IgD-negative memory B cell (primary cell): ENCODE measurements around the gene CNOT1. TPM values are rescaled to one million over a fixed set of nuclear protein-coding genes. Genes with fewer than 3 reads are reported as not detected.
"Not testable (repeated sequence)": the region's sequence is repeated elsewhere in the genome, so short reads cannot be mapped to it uniquely, and the experiment has no call there.

ENCODE experiments used
- H3K27ac Mint-ChIP-seq, 3 donors: one replicate each; pipeline ENCODE4 v1.8.0; 2020 to 2022; ENCODE audit warnings: mild to moderate bottlenecking in 3 of 3, mixed read lengths in 3 of 3, moderate library complexity in 1 of 3
- H3K27me3 Mint-ChIP-seq: one replicate; pipeline ENCODE4 v1.8.0; 2021; ENCODE audit warnings: mixed read lengths
- H3K36me3 Mint-ChIP-seq: one replicate; pipeline ENCODE4 v1.8.0; 2020; ENCODE audit warnings: mild to moderate bottlenecking, mixed read lengths
- H3K4me1 Mint-ChIP-seq, 3 donors: one replicate each; pipeline ENCODE4 v1.8.0; 2020 to 2022; ENCODE audit warnings: mixed read lengths in 3 of 3, mild to moderate bottlenecking in 1 of 3
- H3K4me3 Mint-ChIP-seq, 4 donors: one replicate each; pipeline ENCODE4 v1.8.0; 2020 to 2022; ENCODE audit warnings: mild to moderate bottlenecking in 4 of 4, mixed read lengths in 4 of 4, moderate library complexity in 3 of 4
- H3K9me3 Mint-ChIP-seq, 3 donors: one replicate each; pipeline ENCODE4 v1.8.0; 2020 to 2021; ENCODE audit warnings: mixed read lengths in 3 of 3, mild to moderate bottlenecking in 1 of 3
- polyA plus RNA-seq: library from polyadenylated mRNA; unstranded; fragments of 300-500 nt; fragmentation: Illumina TruSeq; gene quantifications from one replicate; pipeline ENCODE4 v1.2.3, GENCODE V29; 2021

The CNOT1 gene
- polyA plus RNA-seq, 1 donor from 2014 or later, result 80.9 TPM

GRCh38 chr16:58500430-58501241 lies 129.0 kb downstream of the CNOT1 start:
- peak overlapping the region in 1 of 3 donors; percentile 1 for H3K27ac Mint-ChIP-seq
- H3K36me3 Mint-ChIP-seq, result no peaks in the 10 kb centered on the region
- peak overlapping the region; percentile 58 to 93 (median 82) for H3K4me3 Mint-ChIP-seq
- H3K4me1 Mint-ChIP-seq, result peaks cover 0 to 11% (median 3%) of the 10 kb centered on the region in 3 donors
- H3K27me3 Mint-ChIP-seq, result peaks cover 7% of the 10 kb centered on the region
- no peaks in the 10 kb centered on the region for H3K9me3 Mint-ChIP-seq

GRCh38 chr16:58499615-58500351 lies 129.8 kb downstream of the CNOT1 start, which contains the start of gene NDRG4:
Gene NDRG4 (plus strand): TSS chr16:58500143. CDS start chr16:58500249, 106 bp downstream.
- peak within 1 kb of the TSS; percentile 58 to 93 (median 82) for H3K4me3 Mint-ChIP-seq
- no peaks in the 10 kb centered on the region for H3K36me3 Mint-ChIP-seq
- H3K9me3 Mint-ChIP-seq, result no peaks in the 10 kb centered on the region
- H3K4me1 Mint-ChIP-seq, result peaks cover 0 to 17% (median 3%) of the 10 kb centered on the region in 3 donors
- H3K27me3 Mint-ChIP-seq, result peaks cover 7% of the 10 kb centered on the region
- H3K27ac Mint-ChIP-seq, result peak within 1 kb of the TSS in 1 of 3 donors; percentile 1

- Mint-ChIP-seq H3K27me3 (peaks cover 8% of the 10 kb centered on the region), H3K4me1 (peaks cover 0 to 17% (median 3%) of the 10 kb centered on the region in 3 donors), H3K4me3 (peak overlapping the region in 1 of 4 donors; percentile 65), H3K36me3 (no peaks in the 10 kb centered on the region), H3K27ac (no peak overlapping the region), H3K9me3 (no peaks in the 10 kb centered on the region)
Measured at GRCh38 chr16:58499092-58499511, 130.5 kb downstream of the CNOT1 start.

DNA sequence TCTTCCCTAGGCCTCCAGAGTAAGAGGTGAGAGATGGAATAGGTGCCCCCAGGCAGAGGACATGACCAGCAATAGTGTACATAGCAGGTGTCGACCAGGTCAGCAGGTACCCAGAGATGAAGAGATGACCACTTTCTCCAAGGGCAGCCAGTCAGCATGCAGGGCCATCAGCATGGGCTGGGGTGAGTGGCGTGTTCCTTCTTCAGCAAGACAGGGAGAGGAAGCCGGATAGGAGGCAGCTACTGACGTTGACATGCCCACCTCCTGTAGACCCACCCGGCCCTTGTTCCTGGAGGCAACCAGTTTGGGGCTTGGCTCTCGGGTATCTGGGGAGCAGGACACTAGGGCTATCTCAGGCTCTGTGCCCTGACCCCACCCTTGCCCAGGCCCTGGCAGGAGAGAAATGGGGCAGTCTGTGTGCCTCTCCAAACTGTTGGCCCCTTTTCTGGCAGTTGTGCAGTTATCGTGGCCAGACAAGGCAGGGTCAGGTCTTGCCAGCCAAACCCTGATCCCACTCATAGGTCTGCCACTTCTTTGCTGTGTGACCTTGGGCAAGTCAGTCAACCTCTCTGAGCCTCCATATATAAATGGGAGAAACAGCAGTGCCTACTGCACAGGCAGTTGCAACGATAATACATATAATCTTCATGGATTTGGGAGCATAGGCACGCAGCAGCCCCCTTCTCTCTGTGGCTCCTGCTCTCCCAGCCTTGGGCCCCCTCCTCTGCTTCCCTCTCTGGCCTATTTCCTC lies 131.1 kb downstream of the CNOT1 start:
- Mint-ChIP-seq H3K4me3 (peak overlapping the region in 1 of 4 donors; percentile 81), H3K36me3 (no peaks in the 10 kb centered on the region), H3K27ac (no peak overlapping the region)

DNA sequence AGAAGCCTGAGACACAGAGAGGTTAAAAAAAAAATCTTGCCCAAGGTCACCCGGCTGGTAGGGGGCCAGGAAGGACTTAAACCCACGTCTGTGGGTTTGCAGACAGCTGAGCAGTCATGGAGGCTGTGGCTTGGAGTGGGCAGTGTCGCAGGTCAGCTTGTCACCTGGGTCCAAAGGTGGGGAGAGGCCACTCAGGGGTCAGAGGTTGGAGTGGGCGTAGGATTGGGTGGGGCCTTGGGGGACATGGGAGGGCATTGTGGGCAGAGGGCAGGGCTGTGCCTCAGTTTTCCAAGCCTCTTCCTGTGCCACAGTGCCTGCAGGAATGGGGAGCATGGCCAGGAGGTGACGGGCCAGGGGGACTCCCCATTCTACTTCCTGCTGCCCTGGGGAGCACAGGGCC lies 131.7 kb downstream of the CNOT1 start:
- H3K36me3 Mint-ChIP-seq, result no peaks in the 10 kb centered on the region
- H3K4me3 Mint-ChIP-seq, result no peak overlapping the region
- H3K27me3 Mint-ChIP-seq, result peaks cover 8% of the 10 kb centered on the region
- peak overlapping the region in 1 of 3 donors; percentile 67 for H3K27ac Mint-ChIP-seq
- peaks cover 0 to 18% (median 3%) of the 10 kb centered on the region in 3 donors for H3K4me1 Mint-ChIP-seq
- H3K9me3 Mint-ChIP-seq, result no peaks in the 10 kb centered on the region

More for the DNA sequence above, 131.1 kb downstream of the CNOT1 start:
- Mint-ChIP-seq H3K4me1 (peaks cover 0 to 18% (median 3%) of the 10 kb centered on the region in 3 donors), H3K27me3 (peaks cover 8% of the 10 kb centered on the region), H3K9me3 (no peaks in the 10 kb centered on the region)

- H3K4me1 Mint-ChIP-seq, result peaks cover 0 to 18% (median 3%) of the 10 kb centered on the region in 3 donors
- H3K27ac Mint-ChIP-seq, result peak overlapping the region in 1 of 3 donors; percentile 67
- H3K9me3 Mint-ChIP-seq, result no peaks in the 10 kb centered on the region
- peaks cover 8% of the 10 kb centered on the region for H3K27me3 Mint-ChIP-seq
- H3K36me3 Mint-ChIP-seq, result no peaks in the 10 kb centered on the region
- H3K4me3 Mint-ChIP-seq, result no peak overlapping the region
Measured at GRCh38 chr16:58497468-58497867, 132.2 kb downstream of the CNOT1 start.

GRCh38 chr16:58495521-58496331 lies 133.9 kb downstream of the CNOT1 start:
- peaks cover 8% of the 10 kb centered on the region for H3K27me3 Mint-ChIP-seq
- H3K4me1 Mint-ChIP-seq, result peaks cover 0 to 12% (median 2%) of the 10 kb centered on the region in 3 donors
- H3K4me3 Mint-ChIP-seq, result peak overlapping the region in 2 of 4 donors; percentile 52 to 67
- H3K9me3 Mint-ChIP-seq, result no peaks in the 10 kb centered on the region
- peak overlapping the region in 2 of 3 donors; percentile 36 to 54 for H3K27ac Mint-ChIP-seq
- no peaks in the 10 kb centered on the region for H3K36me3 Mint-ChIP-seq

DNA sequence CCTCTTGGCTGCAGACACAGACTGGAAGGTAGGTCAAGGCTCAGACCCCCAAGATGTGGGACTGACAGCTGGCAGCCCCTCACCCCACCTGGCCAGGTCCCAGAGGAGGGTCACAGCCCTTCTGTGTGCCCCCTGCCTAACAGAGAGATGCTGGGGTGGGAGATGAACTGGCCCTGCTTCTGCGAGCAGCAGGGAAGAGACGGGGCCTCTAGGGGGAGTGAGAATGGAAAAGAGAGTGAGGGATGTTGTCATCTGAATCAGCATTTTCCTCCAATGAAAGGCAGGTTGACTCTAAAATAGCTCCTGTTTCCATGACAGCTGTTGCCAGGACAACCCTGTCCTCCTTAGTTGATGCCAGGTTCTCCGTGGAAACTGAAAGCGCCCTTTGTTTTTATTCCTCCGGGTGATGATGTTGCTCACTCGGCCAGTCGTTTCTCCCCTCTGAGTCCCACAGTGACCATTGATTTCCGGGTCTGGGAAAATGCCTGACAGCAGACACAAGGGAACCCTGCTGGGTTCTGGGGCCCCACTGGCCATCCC lies 134.6 kb downstream of the CNOT1 start:
- Mint-ChIP-seq H3K4me1 (peaks cover 0 to 10% (median 2%) of the 10 kb centered on the region in 3 donors), H3K27ac (peak overlapping the region in 2 of 3 donors; percentile 36 to 54), H3K9me3 (no peaks in the 10 kb centered on the region), H3K27me3 (peaks cover 6% of the 10 kb centered on the region), H3K36me3 (no peaks in the 10 kb centered on the region), H3K4me3 (peak overlapping the region in 1 of 4 donors; percentile 52)

- Mint-ChIP-seq H3K36me3 (no peaks in the 10 kb centered on the region), H3K4me1 (peaks cover 2 to 8% (median 3%) of the 10 kb centered on the region in 3 donors), H3K27ac (no peak overlapping the region), H3K27me3 (peaks cover 6% of the 10 kb centered on the region), H3K4me3 (no peak overlapping the region), H3K9me3 (no peaks in the 10 kb centered on the region)
Measured at GRCh38 chr16:58493756-58494431, 135.7 kb downstream of the CNOT1 start.

GRCh38 chr16:58492735-58493134 lies 136.9 kb downstream of the CNOT1 start:
- Mint-ChIP-seq H3K36me3 (no peaks in the 10 kb centered on the region), H3K9me3 (no peaks in the 10 kb centered on the region), H3K4me3 (no peak overlapping the region), H3K27ac (no peak overlapping the region), H3K4me1 (peaks cover 2 to 8% (median 3%) of the 10 kb centered on the region in 3 donors), H3K27me3 (peaks cover 7% of the 10 kb centered on the region)

GRCh38 chr16:58492066-58492465 lies 137.6 kb downstream of the CNOT1 start:
- Mint-ChIP-seq H3K27ac (no peak overlapping the region), H3K27me3 (peaks cover 9% of the 10 kb centered on the region), H3K9me3 (no peaks in the 10 kb centered on the region), H3K4me1 (peaks cover 1 to 9% (median 3%) of the 10 kb centered on the region in 3 donors), H3K36me3 (no peaks in the 10 kb centered on the region), H3K4me3 (no peak overlapping the region)

DNA sequence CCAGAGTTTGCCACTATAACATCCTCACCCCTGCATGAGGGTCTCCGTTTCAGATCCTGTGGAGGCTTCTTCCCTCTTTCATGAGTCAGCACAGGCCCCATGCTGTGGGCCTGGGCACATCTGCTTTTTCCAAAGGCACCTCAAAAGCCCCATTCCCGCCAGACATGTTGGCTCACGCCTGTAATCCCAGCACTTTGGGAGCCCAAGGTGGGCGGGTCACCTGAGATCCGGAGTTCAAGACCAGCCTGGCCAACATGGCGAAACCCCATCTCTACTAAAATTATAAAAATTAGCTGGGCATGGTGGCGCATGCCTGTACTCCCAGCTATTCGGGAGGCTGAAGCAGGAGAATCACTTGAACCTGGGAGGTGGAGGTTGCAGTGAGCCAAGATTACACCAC lies 139.1 kb downstream of the CNOT1 start:
- H3K4me1 Mint-ChIP-seq, H3K9me3 Mint-ChIP-seq, H3K36me3 Mint-ChIP-seq: not testable (repeated sequence)
- H3K27ac Mint-ChIP-seq, result peak overlapping the region in 1 of 3 donors; percentile 39
- peaks cover 11% of the 10 kb centered on the region for H3K27me3 Mint-ChIP-seq
- peak overlapping the region in 1 of 4 donors; percentile 47 for H3K4me3 Mint-ChIP-seq

DNA sequence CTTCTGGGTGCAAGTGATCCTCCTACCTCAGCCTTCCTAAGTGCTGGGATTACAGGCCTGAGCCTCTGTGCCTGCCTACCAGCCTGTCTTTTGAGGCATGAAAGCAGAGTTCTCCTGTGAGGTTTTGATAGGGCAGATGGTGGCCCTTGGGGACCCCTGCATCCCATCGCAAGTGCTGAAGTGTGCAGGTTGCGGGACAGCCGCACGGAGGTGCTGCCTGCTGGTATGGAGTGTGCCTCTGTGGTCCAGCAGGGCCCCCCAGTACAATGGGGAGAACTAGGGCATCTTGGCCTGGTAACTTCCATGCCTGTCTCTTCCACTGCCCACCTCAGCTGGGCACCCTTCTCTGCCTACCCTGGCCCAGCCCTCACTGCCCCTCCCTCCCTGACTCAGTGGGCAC lies 139.6 kb downstream of the CNOT1 start:
- H3K27me3 Mint-ChIP-seq, result peaks cover 11% of the 10 kb centered on the region
- peak overlapping the region in 1 of 4 donors; percentile 45 for H3K4me3 Mint-ChIP-seq
- H3K27ac Mint-ChIP-seq, result no peak overlapping the region
- H3K9me3 Mint-ChIP-seq, result no peaks in the 10 kb centered on the region
- no peaks in the 10 kb centered on the region for H3K36me3 Mint-ChIP-seq
- H3K4me1 Mint-ChIP-seq, result peaks cover 0 to 3% (median 3%) of the 10 kb centered on the region in 3 donors
